Activated naive CD4-positive, alpha-beta T cell treated with anti-CD3 and anti-CD28 coated beads, Interleukin-2, amount 50 U/mL, for 16 hours (primary cell): Measurements from ENCODE around the gene PIK3R6.

Source experiments
- DNase-seq: peaks from one replicate; pipeline ENCODE4 v3.0.0-alpha.2; 2020

Gene PIK3R6

GRCh38 chr17:8867361-8867981 is at the start of gene PIK3R6:
TSS of gene PIK3R6 (minus strand) at chr17:8867674. CDS start at chr17:8849794, 17,880 bp downstream.
- DNase-seq, result no peak

GRCh38 chr17:8916466-8916865 is 49.0 kb upstream of the PIK3R6 start:
- DNase-seq, result no peak

GRCh38 chr17:8914554-8914953 is 47.1 kb upstream of the PIK3R6 start:
- DNase-seq, result no peak

GRCh38 chr17:8913879-8914278 is 46.4 kb upstream of the PIK3R6 start:
- no peak for DNase-seq

- no peak for DNase-seq
Measured at GRCh38 chr17:8913091-8913490, 45.6 kb upstream of the PIK3R6 start.

GRCh38 chr17:8912084-8912981 is 44.9 kb upstream of the PIK3R6 start:
- no peak for DNase-seq

- no peak for DNase-seq
Measured at GRCh38 chr17:8910969-8911604, 43.6 kb upstream of the PIK3R6 start.

- no peak for DNase-seq
Measured at GRCh38 chr17:8909586-8910270, 42.3 kb upstream of the PIK3R6 start.

- DNase-seq, result no peak
Measured at GRCh38 chr17:8905331-8905730, 37.9 kb upstream of the PIK3R6 start.

- no peak for DNase-seq
Measured at GRCh38 chr17:8904686-8905085, 37.2 kb upstream of the PIK3R6 start.

GRCh38 chr17:8904201-8904600 is 36.7 kb upstream of the PIK3R6 start:
- DNase-seq, result no peak

- DNase-seq, result no peak
Measured at GRCh38 chr17:8900626-8901585, 33.4 kb upstream of the PIK3R6 start.

- no peak for DNase-seq
Measured at GRCh38 chr17:8900207-8900606, 32.7 kb upstream of the PIK3R6 start.

GRCh38 chr17:8898636-8899035 is 31.2 kb upstream of the PIK3R6 start:
- DNase-seq, result no peak

GRCh38 chr17:8898126-8898525 is 30.7 kb upstream of the PIK3R6 start:
- DNase-seq, result no peak

GRCh38 chr17:8896641-8897635 is 29.5 kb upstream of the PIK3R6 start:
- DNase-seq, result no peak

GRCh38 chr17:8896087-8896486 is 28.6 kb upstream of the PIK3R6 start:
- no peak for DNase-seq

- DNase-seq, result peak; percentile 50
Measured at GRCh38 chr17:8894673-8895578, 27.5 kb upstream of the PIK3R6 start.

GRCh38 chr17:8894202-8894671 is 26.8 kb upstream of the PIK3R6 start:
- no peak for DNase-seq
